Body of pancreas (tissue), 4 donors: ENCODE data around the gene UBTF. TPM values are rescaled to one million over a fixed set of nuclear protein-coding genes. Genes with fewer than 3 reads are reported as not detected.
A peak's percentile ranks its signal among the peaks of the same experiment; 100 is the strongest.

Source experiments
- ATAC-seq: fragments of 150-250 bp; one replicate; pipeline ENCODE4 v1.9.1; 2016
- DNase-seq, 4 donors: peaks; one replicate each; pipeline ENCODE4 v3.0.0-alpha.2; 2019
- H3K27ac ChIP-seq, 4 donors: fragments of 200-600 bp; sonication (generic); 1 replicate in 3 of 4; 2 replicates in 1 of 4; pipeline versions ENCODE4 v1.5.1 to v1.6.1; 2016 to 2019; ENCODE audit warnings: mild to moderate bottlenecking in 1 of 4, mixed read lengths in 1 of 4, moderate library complexity in 1 of 4
- H3K27me3 ChIP-seq, 2 donors: fragments of 200-600 bp; sonication (generic); one replicate each; pipeline ENCODE4 v1.6.0; 2016; ENCODE audit warnings: mild to moderate bottlenecking in 1 of 2
- H3K36me3 ChIP-seq, 2 donors: fragments of 200-600 bp; sonication (generic); replicated peaks in 1 of 2; 2 replicates each; pipeline ENCODE4 v1.5.1; 2016; ENCODE audit warnings: low read depth in 2 of 2; ENCODE audit not compliant: insufficient read depth in 1 of 2
- H3K4me1 ChIP-seq: fragments of 200-600 bp; sonication (generic); one replicate; pipeline ENCODE4 v1.6.0; 2016
- H3K4me3 ChIP-seq, 2 donors: fragments of 200-600 bp; sonication (generic); 1 replicate in 1 of 2; 2 replicates in 1 of 2; pipeline ENCODE4 v1.5.1; 2016 to 2019
- H3K9me3 ChIP-seq, 3 donors: fragments of 200-600 bp; sonication (generic); 1 replicate in 2 of 3; 2 replicates in 1 of 3; pipeline ENCODE4 v1.5.1; 2016
- POLR2A ChIP-seq, 3 donors: fragments of 450-650 bp; IDR thresholded peaks; one replicate each; pipeline ENCODE4 v1.6.1; 2016; ENCODE audit warnings: antibody characterized with exemption in 3 of 3, mild to moderate bottlenecking in 2 of 3
- WGBS, 2 donors: methylation state at CpG; one replicate each; pipeline ENCODE4 v1.1.5; 2017; 5-methylcytosine and 5-hydroxymethylcytosine counted together
- intact Hi-C: fragments of 100-400 bp; cut with DNase I; formaldehyde crosslinking; loops from one replicate; pipeline ENCODE4 v1.15.1; 2023
- total RNA-seq, 2 donors: library from RNA; depleted of rRNA; stranded (reverse); fragments of >200 nt; gene quantifications; one replicate each; pipeline ENCODE4 v1.1.0, GENCODE V29; 2016
- TF ChIP-seq, protein P1 (sequence below), 7 experiments: fragments of 450-650 bp in 4 of 7; fragments of 200-600 bp in 3 of 7; sonication (generic) in 3 of 7; IDR thresholded peaks; one replicate each; pipeline ENCODE4 v1.5.1; 2016 to 2019; ENCODE audit warnings: antibody characterized with exemption in 7 of 7

UBTF gene
- total RNA-seq, 2 donors from 2014 or later = 43.8 to 73.8 TPM

GRCh38 chr17:44220213-44221083, 973 bp upstream of the UBTF start:
- H3K27ac ChIP-seq = peak overlapping the region; percentile 94 to 99 (median 99)
- intact Hi-C loops = no loop called here
- H3K4me1 ChIP-seq = peaks cover 45% of the 10 kb centered on the region
- no peaks in the 10 kb centered on the region for H3K9me3 ChIP-seq
- ATAC-seq = peak; percentile 25
- peak; percentile 61 to 70 (median 66) for DNase-seq
- TF ChIP-seq POLR2A (IDR thresholded peaks at IDR 0.05) = peak; percentile 10 to 43 (median 24)
- TF ChIP-seq, protein P1, sequence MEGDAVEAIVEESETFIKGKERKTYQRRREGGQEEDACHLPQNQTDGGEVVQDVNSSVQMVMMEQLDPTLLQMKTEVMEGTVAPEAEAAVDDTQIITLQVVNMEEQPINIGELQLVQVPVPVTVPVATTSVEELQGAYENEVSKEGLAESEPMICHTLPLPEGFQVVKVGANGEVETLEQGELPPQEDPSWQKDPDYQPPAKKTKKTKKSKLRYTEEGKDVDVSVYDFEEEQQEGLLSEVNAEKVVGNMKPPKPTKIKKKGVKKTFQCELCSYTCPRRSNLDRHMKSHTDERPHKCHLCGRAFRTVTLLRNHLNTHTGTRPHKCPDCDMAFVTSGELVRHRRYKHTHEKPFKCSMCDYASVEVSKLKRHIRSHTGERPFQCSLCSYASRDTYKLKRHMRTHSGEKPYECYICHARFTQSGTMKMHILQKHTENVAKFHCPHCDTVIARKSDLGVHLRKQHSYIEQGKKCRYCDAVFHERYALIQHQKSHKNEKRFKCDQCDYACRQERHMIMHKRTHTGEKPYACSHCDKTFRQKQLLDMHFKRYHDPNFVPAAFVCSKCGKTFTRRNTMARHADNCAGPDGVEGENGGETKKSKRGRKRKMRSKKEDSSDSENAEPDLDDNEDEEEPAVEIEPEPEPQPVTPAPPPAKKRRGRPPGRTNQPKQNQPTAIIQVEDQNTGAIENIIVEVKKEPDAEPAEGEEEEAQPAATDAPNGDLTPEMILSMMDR (IDR thresholded peaks at IDR 0.05) = no peak
- H3K27me3 ChIP-seq = no peaks in the 10 kb centered on the region
- peak overlapping the region; percentile 56 to 76 for H3K4me3 ChIP-seq
- H3K36me3 ChIP-seq = peaks cover 9 to 13% of the 10 kb centered on the region in 2 donors
- WGBS, 2 donors = 0% methylated on average over 33 to 93 of the region's 108 CpGs

- TF ChIP-seq, protein P1 (IDR thresholded peaks at IDR 0.05) = peak in 6 of 7 experiments; percentile 27 to 82 (median 41)
- peak; percentile 34 to 74 (median 38) for TF ChIP-seq POLR2A (IDR thresholded peaks at IDR 0.05)
- no peaks in the 10 kb centered on the region for H3K27me3 ChIP-seq
- 1% methylated on average over 62 of the region's 73 CpGs; no CpG with 5 or more reads in 1 of the 2 donors for WGBS, 2 donors
- ATAC-seq (peak; percentile 58), DNase-seq (peak; percentile 66 to 74 (median 70))
- peaks cover 42% of the 10 kb centered on the region for H3K4me1 ChIP-seq
- intact Hi-C loops = loop anchor here (5.0 kb wide), 1 partner anchor 103 kb away; the partner anchor contains the start of gene SLC25A39
- H3K27ac ChIP-seq = peak overlapping the region; percentile 94 to 99 (median 99)
- peaks cover 9 to 24% of the 10 kb centered on the region in 2 donors for H3K36me3 ChIP-seq
- no peaks in the 10 kb centered on the region for H3K9me3 ChIP-seq
- peak overlapping the region; percentile 37 to 55 for H3K4me3 ChIP-seq
Observed at GRCh38 chr17:44219108-44219615, 313 bp downstream of the UBTF start.

DNA sequence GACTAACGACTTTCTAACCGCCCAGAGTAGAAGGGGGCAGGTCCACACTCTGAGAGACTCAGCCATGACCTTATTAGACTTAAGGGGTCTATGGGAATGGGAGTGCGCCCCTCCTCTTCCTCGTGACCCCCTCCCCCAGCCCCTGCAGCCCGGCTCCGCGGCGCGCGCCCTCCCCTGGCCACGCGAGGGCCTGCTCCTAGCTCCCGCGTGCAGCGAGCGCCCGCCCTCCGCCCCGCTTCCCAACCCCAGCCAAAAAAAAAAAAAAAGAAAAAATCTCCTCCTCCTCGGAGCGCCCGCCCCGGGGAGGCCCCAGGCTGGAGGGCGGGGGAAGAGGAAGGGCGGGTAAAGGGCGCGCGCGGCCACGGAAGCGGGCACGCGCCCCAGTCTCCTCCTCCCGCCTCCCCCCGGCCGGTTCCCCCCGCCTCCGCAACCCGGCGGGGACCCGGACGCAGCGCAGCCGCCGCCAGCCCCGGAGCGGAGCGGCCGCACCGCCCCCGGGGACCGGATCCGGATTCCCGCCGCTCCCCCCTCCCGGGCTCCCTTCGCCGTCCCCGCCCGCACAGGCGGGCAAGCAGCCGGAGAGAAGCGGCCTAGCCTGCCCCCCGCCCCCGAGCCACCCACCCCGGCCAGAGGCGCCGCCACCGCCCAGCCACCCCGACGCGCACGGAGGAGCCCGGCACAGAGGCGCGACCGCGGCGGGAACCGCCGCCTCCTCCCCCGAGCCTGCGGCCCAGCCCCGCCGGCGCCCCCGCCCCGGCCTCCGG, 949 bp downstream of the UBTF start:
- H3K36me3 ChIP-seq = peaks cover 9 to 24% of the 10 kb centered on the region in 2 donors
- TF ChIP-seq, protein P1 (IDR thresholded peaks at IDR 0.05) = peak; percentile 47 to 61 (median 56)
- TF ChIP-seq POLR2A (IDR thresholded peaks at IDR 0.05) = peak in 1 of 3 donors; percentile 46
- H3K27me3 ChIP-seq = no peaks in the 10 kb centered on the region
- peak; percentile 88 to 90 (median 88) for DNase-seq
- H3K4me3 ChIP-seq = peak overlapping the region; percentile 15 to 33
- intact Hi-C loops = loop anchor here (5.0 kb wide), 1 partner anchor 104 kb away; the partner anchor contains the start of gene SLC25A39
- peak overlapping the region; percentile 94 to 99 (median 99) for H3K27ac ChIP-seq
- ATAC-seq = peak; percentile 71
- no peaks in the 10 kb centered on the region for H3K9me3 ChIP-seq
- WGBS, 2 donors = 0 to 10% methylated on average over 2 to 40 of the region's 89 CpGs
- peaks cover 35% of the 10 kb centered on the region for H3K4me1 ChIP-seq

DNA sequence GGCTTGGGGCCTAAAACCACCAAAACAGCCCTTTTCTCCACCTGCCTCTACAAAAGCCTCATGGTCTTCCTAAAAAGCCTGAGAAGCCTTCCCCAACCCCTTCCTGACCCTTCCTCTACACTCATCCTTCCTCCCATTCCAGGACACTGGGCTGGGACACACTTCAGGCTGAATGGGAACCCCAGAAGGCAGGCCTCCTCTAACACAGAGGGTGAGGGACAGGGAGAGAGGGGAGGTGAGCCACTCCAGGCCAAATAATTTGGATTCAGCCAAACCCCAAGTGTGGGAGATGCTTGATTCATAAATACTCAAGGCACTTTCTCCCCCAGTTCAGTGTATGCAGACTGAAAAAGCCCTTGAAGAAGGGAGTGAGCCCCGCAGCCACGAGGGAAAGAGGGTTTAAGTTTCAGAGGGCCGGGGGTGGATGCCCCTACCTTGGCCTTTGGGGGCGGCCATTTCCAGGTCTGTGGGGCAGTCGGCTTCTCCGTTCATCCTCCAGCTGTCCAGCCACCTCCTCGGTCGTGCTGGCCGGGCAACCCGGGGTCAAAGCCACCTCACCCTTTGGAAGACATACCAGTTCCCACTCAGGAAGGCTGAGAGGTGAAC, 1.6 kb downstream of the UBTF start:
- no peak for ATAC-seq
- no peak for DNase-seq
- intact Hi-C loops = loop anchor here (5.0 kb wide), 1 partner anchor 104 kb away; the partner anchor contains the start of gene SLC25A39

More for the DNA sequence above, 1.6 kb downstream of the UBTF start:
- Histone ChIP-seq H3K27ac (peak overlapping the region; percentile 2 to 99 (median 99)), H3K4me1 (peaks cover 28% of the 10 kb centered on the region), H3K9me3 (no peaks in the 10 kb centered on the region), H3K27me3 (no peaks in the 10 kb centered on the region), H3K36me3 (peaks cover 9 to 24% of the 10 kb centered on the region in 2 donors), H3K4me3 (no peak overlapping the region)
- TF ChIP-seq, protein P1 (IDR thresholded peaks at IDR 0.05) = no peak
- no peak for TF ChIP-seq POLR2A (IDR thresholded peaks at IDR 0.05)
- 6% methylated on average over 10 of the region's 10 CpGs for WGBS, 2 donors
